GM18517 (cell line): ENCODE measurements around the gene HSPA14.
A peak's percentile ranks its signal among the peaks of the same experiment; 100 is the strongest.
"Not testable (repeated sequence)": the region's sequence is repeated elsewhere in the genome, so short reads cannot be mapped to it uniquely, and the experiment has no call there.

ENCODE experiments used
- ATAC-seq: cut with Tn5 transposase; IDR thresholded peaks from one replicate; pipeline ENCODE4 v1.9.1; 2021; ENCODE audit warnings: mild to moderate bottlenecking, moderate library complexity; ENCODE audit not compliant: unreplicated experiment

Gene HSPA14

GRCh38 chr10:14879124-14879927, 41.2 kb downstream of the HSPA14 start:
- no peak for ATAC-seq

- ATAC-seq = no peak
These were observed 41.8 kb downstream of the HSPA14 start for GRCh38 chr10:14879928-14880193.

GRCh38 chr10:14880229-14880628, 42.1 kb downstream of the HSPA14 start:
- no peak for ATAC-seq

GRCh38 chr10:14884082-14884481, 46.0 kb downstream of the HSPA14 start:
- ATAC-seq = no peak

- no peak for ATAC-seq
These were observed 51.2 kb downstream of the HSPA14 start for GRCh38 chr10:14889318-14889717.

GRCh38 chr10:14891151-14891550, 53.0 kb downstream of the HSPA14 start:
- ATAC-seq = no peak

- peak; percentile 73 for ATAC-seq
These were observed 66.2 kb downstream of the HSPA14 start for GRCh38 chr10:14904316-14904732.

GRCh38 chr10:14904864-14905263, 66.8 kb downstream of the HSPA14 start:
- no peak for ATAC-seq

GRCh38 chr10:14905890-14906289, 67.8 kb downstream of the HSPA14 start:
- ATAC-seq = no peak

GRCh38 chr10:14906765-14907164, 68.7 kb downstream of the HSPA14 start:
- ATAC-seq = no peak

GRCh38 chr10:14907591-14907990, 69.5 kb downstream of the HSPA14 start:
- ATAC-seq = not testable (repeated sequence)

- no peak for ATAC-seq
These were observed 71.0 kb downstream of the HSPA14 start for GRCh38 chr10:14909101-14909500.

- ATAC-seq = no peak
These were observed 72.8 kb downstream of the HSPA14 start for GRCh38 chr10:14910953-14911352.

GRCh38 chr10:14911801-14912200, 73.7 kb downstream of the HSPA14 start:
- no peak for ATAC-seq

GRCh38 chr10:14916600-14916999, 78.5 kb downstream of the HSPA14 start:
- no peak for ATAC-seq

GRCh38 chr10:14917827-14918226, 79.7 kb downstream of the HSPA14 start:
- ATAC-seq = no peak

- ATAC-seq = no peak
These were observed 80.9 kb downstream of the HSPA14 start for GRCh38 chr10:14918964-14919363.
